Measurements from ENCODE around the gene NFATC2.
A peak's percentile ranks its signal among the peaks of the same experiment; 100 is the strongest.

The NFATC2 gene

GRCh38 chr20:51387125-51387875, 155.2 kb downstream of the NFATC2 start:
- no peak for DNase-seq (ENCODE audit: low read depth, low spot score)
- no peak overlapping the region for H3K4me3 ChIP-seq (ENCODE audit: low read depth, low read length)
- no peak for TF ChIP-seq CTCF (IDR thresholded peaks at IDR 0.05; ENCODE audit: insufficient read depth, low read length, missing control alignments)
- ChIA-PET POLR2A (no interaction called here), CTCF (interaction anchor here (1.0 to 3.8 kb wide), 20 partner anchors 9 to 406 kb away, joined by 3 to 138 read pairs (median 7); no protein-coding TSS in a partner anchor)

- H3K4me3 ChIP-seq (ENCODE audit: low read depth, low read length): no peak overlapping the region
- TF ChIP-seq CTCF (IDR thresholded peaks at IDR 0.05; ENCODE audit: insufficient read depth, low read length, missing control alignments): no peak
- POLR2A ChIA-PET: no interaction called here
- no peak for DNase-seq (ENCODE audit: low read depth, low spot score)
- CTCF ChIA-PET: interaction anchor here (0.7 to 3.8 kb wide), 30 partner anchors 8 to 405 kb away, joined by 3 to 138 read pairs (median 6); no protein-coding TSS in a partner anchor
Measured at GRCh38 chr20:51386586-51386985, 155.9 kb downstream of the NFATC2 start.

- POLR2A ChIA-PET: no interaction called here
- CTCF ChIA-PET: interaction anchor here (0.6 to 3.8 kb wide), 34 partner anchors 9 to 594 kb away, joined by 3 to 138 read pairs (median 6); no protein-coding TSS in a partner anchor
- DNase-seq (ENCODE audit: low read depth, low spot score): no peak
- no peak overlapping the region for H3K4me3 ChIP-seq (ENCODE audit: low read depth, low read length)
- TF ChIP-seq CTCF (IDR thresholded peaks at IDR 0.05; ENCODE audit: insufficient read depth, low read length, missing control alignments): peak; percentile 70
Measured at GRCh38 chr20:51385646-51386530, 156.6 kb downstream of the NFATC2 start.

GRCh38 chr20:51384875-51385274, 157.6 kb downstream of the NFATC2 start:
- no peak overlapping the region for H3K4me3 ChIP-seq (ENCODE audit: low read depth, low read length)
- no peak for TF ChIP-seq CTCF (IDR thresholded peaks at IDR 0.05; ENCODE audit: insufficient read depth, low read length, missing control alignments)
- no peak for DNase-seq (ENCODE audit: low read depth, low spot score)
- CTCF ChIA-PET: interaction anchor here (0.7 to 3.8 kb wide), 13 partner anchors 10 to 593 kb away, joined by 3 to 138 read pairs (median 6); no protein-coding TSS in a partner anchor
- POLR2A ChIA-PET: no interaction called here

GRCh38 chr20:51383891-51384510, 158.5 kb downstream of the NFATC2 start:
- no peak for TF ChIP-seq CTCF (IDR thresholded peaks at IDR 0.05; ENCODE audit: insufficient read depth, low read length, missing control alignments)
- H3K4me3 ChIP-seq (ENCODE audit: low read depth, low read length): no peak overlapping the region
- ChIA-PET CTCF (interaction anchor here (3.8 kb wide), 1 partner anchor 212 kb away, joined by 138 read pairs; no protein-coding TSS in a partner anchor), POLR2A (no interaction called here)
- no peak for DNase-seq (ENCODE audit: low read depth, low spot score)
